ENCODE results near the gene C12orf54. TPM values are rescaled to one million over a fixed set of nuclear protein-coding genes. Genes with fewer than 3 reads are reported as not detected.
"Not testable (repeated sequence)": the region's sequence is repeated elsewhere in the genome, so short reads cannot be mapped to it uniquely, and the experiment has no call there.

C12orf54 gene
- total RNA-seq, 4 donors from 2014 or later = not detected

DNA sequence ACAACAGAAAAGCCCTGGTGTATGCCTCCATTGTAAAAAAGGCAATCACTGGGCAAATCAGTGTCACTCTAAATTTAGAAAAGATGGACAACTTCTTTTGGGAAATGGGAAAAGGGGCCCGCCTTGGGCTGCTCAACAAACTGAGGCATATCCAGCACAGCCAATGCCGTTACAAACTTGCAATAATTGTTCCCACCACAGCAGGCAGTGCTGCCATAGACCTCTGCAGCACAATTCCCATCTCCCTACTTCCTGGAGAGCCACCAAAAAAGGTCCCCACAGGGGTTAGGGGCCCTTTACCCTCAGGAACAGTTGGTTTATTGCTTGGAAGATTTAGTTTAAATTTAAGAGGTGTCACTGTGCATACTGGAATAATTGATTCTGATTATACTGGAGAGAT lies 26.7 kb downstream of the C12orf54 start:
- DNase-seq (no peak), ATAC-seq (no peak)
- in situ Hi-C loops (cut with MboI; ENCODE audit: low sequenced_read_pairs in 4 of 4) (no loop called here), intact Hi-C loops (cut with DNase I; ENCODE audit: low total_unique reads) (no loop called here)
- TF ChIP-seq CTCF (IDR thresholded peaks at IDR 0.05 in 4 of 5, conservative IDR thresholded peaks at IDR 0.05 in 1 of 5) (no peak), POLR2A (IDR thresholded peaks at IDR 0.05) (no peak)
- H3K9me3 ChIP-seq = no peaks in the 10 kb centered on the region
- no peak overlapping the region for H3K27ac ChIP-seq
- H3K36me3 ChIP-seq = no peaks in the 10 kb centered on the region
- H3K4me1 ChIP-seq = no peaks in the 10 kb centered on the region
- no peaks in the 10 kb centered on the region for H3K27me3 ChIP-seq
- no peak overlapping the region for H3K4me3 ChIP-seq

- no peak for ATAC-seq
- TF ChIP-seq CTCF (IDR thresholded peaks at IDR 0.05 in 4 of 5, conservative IDR thresholded peaks at IDR 0.05 in 1 of 5) (no peak), POLR2A (IDR thresholded peaks at IDR 0.05) (no peak)
- intact Hi-C loops (cut with DNase I; ENCODE audit: low total_unique reads) = no loop called here
- H3K36me3 ChIP-seq = no peaks in the 10 kb centered on the region
- no peaks in the 10 kb centered on the region for H3K4me1 ChIP-seq
- H3K27ac ChIP-seq = no peak overlapping the region
- no peak for DNase-seq
- no peak overlapping the region for H3K4me3 ChIP-seq
- no peaks in the 10 kb centered on the region for H3K9me3 ChIP-seq
- in situ Hi-C loops (cut with MboI; ENCODE audit: low sequenced_read_pairs in 4 of 4) = no loop called here
- no peaks in the 10 kb centered on the region for H3K27me3 ChIP-seq
Measured at GRCh38 chr12:48510111-48510510, 27.8 kb downstream of the C12orf54 start.

- Histone ChIP-seq H3K9me3 (no peaks in the 10 kb centered on the region), H3K4me3 (no peak overlapping the region), H3K27me3 (no peaks in the 10 kb centered on the region), H3K27ac (no peak overlapping the region), H3K4me1 (no peaks in the 10 kb centered on the region), H3K36me3 (no peaks in the 10 kb centered on the region)
- DNase-seq = no peak
- in situ Hi-C loops (cut with MboI; ENCODE audit: low sequenced_read_pairs in 4 of 4) (no loop called here), intact Hi-C loops (cut with DNase I; ENCODE audit: low total_unique reads) (no loop called here)
- no peak for ATAC-seq
- TF ChIP-seq POLR2A (IDR thresholded peaks at IDR 0.05) (no peak), CTCF (IDR thresholded peaks at IDR 0.05 in 4 of 5, conservative IDR thresholded peaks at IDR 0.05 in 1 of 5) (no peak)
Measured at GRCh38 chr12:48512855-48513254, 30.6 kb downstream of the C12orf54 start.

- no peaks in the 10 kb centered on the region for H3K27me3 ChIP-seq
- TF ChIP-seq POLR2A (IDR thresholded peaks at IDR 0.05) = no peak
- no peak for TF ChIP-seq CTCF (IDR thresholded peaks at IDR 0.05 in 4 of 5, conservative IDR thresholded peaks at IDR 0.05 in 1 of 5)
- no peaks in the 10 kb centered on the region for H3K36me3 ChIP-seq
- H3K4me1 ChIP-seq = no peaks in the 10 kb centered on the region
- H3K4me3 ChIP-seq = no peak overlapping the region
- intact Hi-C loops (cut with DNase I; ENCODE audit: low total_unique reads) (no loop called here), in situ Hi-C loops (cut with MboI; ENCODE audit: low sequenced_read_pairs in 4 of 4) (no loop called here)
- H3K9me3 ChIP-seq = no peaks in the 10 kb centered on the region
- no peak overlapping the region for H3K27ac ChIP-seq
- ATAC-seq (no peak), DNase-seq (no peak)
Measured at GRCh38 chr12:48514728-48515127, 32.4 kb downstream of the C12orf54 start.

- intact Hi-C loops (cut with DNase I; ENCODE audit: low total_unique reads); H3K4me1 ChIP-seq; DNase-seq; ATAC-seq; in situ Hi-C loops (cut with MboI; ENCODE audit: low sequenced_read_pairs in 4 of 4); H3K9me3 ChIP-seq; H3K4me3 ChIP-seq; H3K36me3 ChIP-seq; H3K27ac ChIP-seq; H3K27me3 ChIP-seq: not testable (repeated sequence)
Measured at GRCh38 chr12:48520381-48520780, 38.1 kb downstream of the C12orf54 start.

All from gastrocnemius medialis (tissue), 4 donors.